Measurements from ENCODE around the gene SLC35F1.

SLC35F1 gene

DNA sequence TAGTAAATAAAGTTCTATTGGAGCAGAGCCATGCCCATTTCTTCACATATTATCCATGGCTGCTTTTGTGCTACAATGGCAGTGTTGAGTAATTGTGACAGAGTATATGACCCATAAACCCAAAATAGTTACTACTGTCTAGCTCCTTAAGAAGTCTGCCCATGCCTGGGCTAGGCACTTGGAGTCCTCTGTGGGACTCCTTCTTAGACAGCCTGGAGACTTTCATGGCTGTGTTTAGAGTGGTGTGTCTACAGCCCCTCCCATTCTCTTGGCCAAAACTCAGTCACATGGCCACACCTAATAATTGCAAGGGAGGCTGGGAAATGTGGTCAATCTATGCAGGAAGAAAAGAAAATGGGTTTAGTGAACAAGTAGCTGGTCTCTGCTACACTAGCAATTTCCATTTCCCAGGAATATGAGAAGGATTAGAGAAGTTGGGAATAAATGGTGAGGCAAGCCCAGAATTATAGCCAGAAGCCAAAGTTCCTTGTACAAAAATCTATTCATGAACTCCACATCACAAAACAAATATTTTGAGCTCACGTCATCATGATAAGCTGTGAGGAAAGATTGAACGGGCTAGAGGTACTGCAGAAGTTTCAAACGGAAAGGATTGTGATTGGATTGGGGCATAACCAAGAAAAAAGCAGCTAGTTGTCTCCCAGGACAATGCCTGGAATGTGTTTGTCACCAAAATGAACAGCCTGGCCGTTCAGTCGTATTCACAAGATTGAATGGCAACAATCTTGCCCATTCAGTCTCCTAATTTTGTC, 389.3 kb downstream of the SLC35F1 start:
- TF ChIP-seq POLR2AphosphoS5 (IDR thresholded peaks at IDR 0.05; ENCODE audit: low read depth) (no peak), CTCF (IDR thresholded peaks at IDR 0.05; ENCODE audit: insufficient read depth, low read length) (no peak), REST (IDR thresholded peaks at IDR 0.05; ENCODE audit: insufficient replicate concordance, low read depth) (no peak), GABPA (IDR thresholded peaks at IDR 0.05; ENCODE audit: low read depth) (no peak), SPI1 (IDR thresholded peaks at IDR 0.05; ENCODE audit: borderline replicate concordance, low read depth) (no peak)
- no peak for DNase-seq (ENCODE audit: low read depth in 1 of 2, low spot score in 1 of 2)
- Histone ChIP-seq H3K27ac (replicated peaks) (no peak overlapping the region), H3K4me3 (replicated peaks; ENCODE audit: insufficient read depth, low read length) (no peak overlapping the region), H3K27me3 (ENCODE audit: insufficient read depth, poor library complexity, severe bottlenecking) (no peaks in the 10 kb centered on the region)

- Histone ChIP-seq H3K27ac (replicated peaks) (no peak overlapping the region), H3K27me3 (ENCODE audit: insufficient read depth, poor library complexity, severe bottlenecking) (no peaks in the 10 kb centered on the region), H3K4me3 (replicated peaks; ENCODE audit: insufficient read depth, low read length) (no peak overlapping the region)
- TF ChIP-seq CTCF (IDR thresholded peaks at IDR 0.05; ENCODE audit: insufficient read depth, low read length) (no peak), SPI1 (IDR thresholded peaks at IDR 0.05; ENCODE audit: borderline replicate concordance, low read depth) (no peak), REST (IDR thresholded peaks at IDR 0.05; ENCODE audit: insufficient replicate concordance, low read depth) (no peak), GABPA (IDR thresholded peaks at IDR 0.05; ENCODE audit: low read depth) (no peak), POLR2AphosphoS5 (IDR thresholded peaks at IDR 0.05; ENCODE audit: low read depth) (no peak)
- no peak for DNase-seq (ENCODE audit: low read depth in 1 of 2, low spot score in 1 of 2)
Observed at GRCh38 chr6:118297821-118298220, 390.8 kb downstream of the SLC35F1 start.

GRCh38 chr6:118298476-118299427, 391.7 kb downstream of the SLC35F1 start:
- Histone ChIP-seq H3K27ac (replicated peaks) (no peak overlapping the region), H3K27me3 (ENCODE audit: insufficient read depth, poor library complexity, severe bottlenecking) (no peaks in the 10 kb centered on the region), H3K4me3 (replicated peaks; ENCODE audit: insufficient read depth, low read length) (no peak overlapping the region)
- no peak for TF ChIP-seq POLR2AphosphoS5 (IDR thresholded peaks at IDR 0.05; ENCODE audit: low read depth)
- TF ChIP-seq GABPA (IDR thresholded peaks at IDR 0.05; ENCODE audit: low read depth): no peak
- TF ChIP-seq CTCF (IDR thresholded peaks at IDR 0.05; ENCODE audit: insufficient read depth, low read length): no peak
- no peak for TF ChIP-seq SPI1 (IDR thresholded peaks at IDR 0.05; ENCODE audit: borderline replicate concordance, low read depth)
- TF ChIP-seq REST (IDR thresholded peaks at IDR 0.05; ENCODE audit: insufficient replicate concordance, low read depth): no peak
- DNase-seq (ENCODE audit: low read depth in 1 of 2, low spot score in 1 of 2): no peak

All from HL-60 (cell line).